CD4-positive, alpha-beta T cell treated with Interleukin-10 for 1 hour (primary cell): ENCODE measurements around the gene MAP4K3.

Experiments used
- DNase-seq: peaks from one replicate; pipeline ENCODE4 v3.0.0-alpha.2; 2020

Gene MAP4K3

GRCh38 chr2:39228413-39229209 lies 208.5 kb downstream of the MAP4K3 start:
- peak; percentile 36 for DNase-seq

GRCh38 chr2:39227628-39228412 lies 209.3 kb downstream of the MAP4K3 start:
- DNase-seq: peak; percentile 83

GRCh38 chr2:39225567-39225966 lies 211.5 kb downstream of the MAP4K3 start:
- DNase-seq: no peak

- DNase-seq: no peak
Observed at GRCh38 chr2:39223909-39224308, 213.2 kb downstream of the MAP4K3 start.

- DNase-seq: no peak
Observed at GRCh38 chr2:39221459-39221858, 215.6 kb downstream of the MAP4K3 start.

GRCh38 chr2:39220136-39220535 lies 216.9 kb downstream of the MAP4K3 start:
- no peak for DNase-seq

GRCh38 chr2:39218391-39218790 lies 218.7 kb downstream of the MAP4K3 start:
- no peak for DNase-seq

GRCh38 chr2:39217192-39217550 lies 219.9 kb downstream of the MAP4K3 start:
- no peak for DNase-seq

- peak; percentile 86 for DNase-seq
Observed at GRCh38 chr2:39216346-39217191, 220.5 kb downstream of the MAP4K3 start.

GRCh38 chr2:39215545-39215944 lies 221.5 kb downstream of the MAP4K3 start:
- DNase-seq: no peak

GRCh38 chr2:39213015-39213414 lies 224.1 kb downstream of the MAP4K3 start:
- DNase-seq: no peak

- no peak for DNase-seq
Observed at GRCh38 chr2:39210846-39211245, 226.2 kb downstream of the MAP4K3 start.

GRCh38 chr2:39203382-39203781 lies 233.7 kb downstream of the MAP4K3 start:
- no peak for DNase-seq

- DNase-seq: no peak
Observed at GRCh38 chr2:39202639-39203369, 234.3 kb downstream of the MAP4K3 start.
